ENCODE results near the gene RCOR1.
A peak's percentile ranks its signal among the peaks of the same experiment; 100 is the strongest.
"Not testable (repeated sequence)": the region's sequence is repeated elsewhere in the genome, so short reads cannot be mapped to it uniquely, and the experiment has no call there.

RCOR1 gene

DNA sequence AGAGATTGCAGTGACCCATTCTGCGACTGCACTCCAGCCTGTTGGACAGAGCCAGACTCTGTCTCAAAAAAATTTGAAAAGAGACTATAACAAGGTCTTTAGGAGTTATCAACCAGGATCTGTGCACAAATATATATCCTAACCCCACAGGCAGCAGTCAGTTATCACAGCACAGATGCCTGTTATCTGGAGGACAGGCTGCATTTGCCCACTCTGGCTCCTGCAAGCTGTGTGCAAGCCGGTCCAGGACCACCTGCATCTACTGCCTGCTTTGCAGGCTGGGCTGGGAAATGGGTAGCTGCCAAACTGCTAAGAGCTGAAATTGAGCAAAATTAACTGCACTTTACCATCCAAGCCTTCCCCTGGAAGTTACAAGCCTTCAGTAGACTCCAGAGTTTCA, 21.4 kb upstream of the RCOR1 start:
- DNase-seq (ENCODE audit: low spot score) = no peak

DNA sequence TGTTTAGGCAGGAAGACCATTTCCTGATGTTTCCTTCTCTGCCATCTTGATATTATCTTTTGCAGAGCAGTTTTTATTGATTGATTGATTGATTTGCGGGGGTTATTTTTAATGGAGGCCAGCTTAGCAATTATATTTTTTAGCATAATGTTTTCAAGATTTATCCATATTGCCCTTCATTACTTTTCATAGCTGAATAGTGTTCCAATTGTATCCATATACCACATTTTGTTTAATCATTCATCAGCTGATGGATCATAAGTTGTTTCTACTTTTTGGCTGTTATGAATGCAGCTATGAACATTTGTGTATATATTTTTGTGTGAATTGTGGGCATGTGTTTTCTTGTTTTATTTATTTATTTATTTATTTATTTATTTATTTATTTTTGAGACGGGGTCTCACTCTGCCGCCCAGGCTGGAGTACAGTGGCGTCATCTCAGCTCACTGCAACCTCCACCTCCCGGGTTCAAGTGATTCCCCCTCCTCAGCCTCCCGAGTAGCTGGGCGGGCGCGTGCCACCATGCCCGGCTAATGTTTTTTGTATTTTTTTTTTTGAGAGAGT, 20.9 kb upstream of the RCOR1 start:
- DNase-seq (ENCODE audit: low spot score) = no peak

DNA sequence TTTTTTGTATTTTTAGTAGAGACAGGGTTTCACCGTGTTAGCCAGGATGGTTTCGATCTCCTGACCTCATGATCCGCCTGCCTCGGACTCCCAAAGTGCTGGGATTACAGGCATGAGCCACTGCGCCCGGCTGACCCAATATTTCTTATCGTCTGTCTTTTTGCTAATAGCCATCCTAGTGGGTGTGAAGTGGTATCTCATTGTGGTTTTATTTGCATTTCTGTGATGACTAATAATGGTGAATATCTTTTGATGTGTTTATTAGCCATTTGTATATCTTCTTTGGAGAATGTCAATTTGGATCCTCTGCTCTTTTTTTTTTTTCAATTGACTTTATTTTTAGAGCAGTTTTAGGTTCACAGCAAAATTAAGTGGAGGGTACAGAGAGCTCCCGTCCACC, 19.3 kb upstream of the RCOR1 start:
- not testable (repeated sequence) for DNase-seq (ENCODE audit: low spot score)

DNA sequence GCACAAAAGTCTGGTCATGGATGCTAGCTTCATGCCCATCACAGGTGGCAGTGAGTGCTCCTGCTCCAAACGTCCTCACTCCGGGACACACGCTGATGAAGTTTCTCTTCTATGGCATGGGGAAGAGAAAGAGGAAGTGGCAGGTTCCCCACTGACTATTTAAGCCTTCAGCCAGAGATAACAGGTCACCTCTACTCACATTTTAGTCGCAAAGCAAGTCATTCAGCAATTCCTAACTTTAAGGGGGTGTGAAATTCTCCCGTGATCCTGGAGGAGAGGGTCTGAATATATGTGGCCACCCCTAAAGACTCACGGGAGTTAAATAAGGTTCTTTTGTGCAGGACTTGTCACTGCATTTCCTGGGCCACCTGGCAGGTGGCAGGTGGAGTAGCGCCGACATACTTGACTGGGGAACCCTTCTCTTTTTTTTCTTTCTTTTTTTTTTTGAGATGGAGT, 18.8 kb upstream of the RCOR1 start:
- no peak for DNase-seq (ENCODE audit: low spot score)

DNA sequence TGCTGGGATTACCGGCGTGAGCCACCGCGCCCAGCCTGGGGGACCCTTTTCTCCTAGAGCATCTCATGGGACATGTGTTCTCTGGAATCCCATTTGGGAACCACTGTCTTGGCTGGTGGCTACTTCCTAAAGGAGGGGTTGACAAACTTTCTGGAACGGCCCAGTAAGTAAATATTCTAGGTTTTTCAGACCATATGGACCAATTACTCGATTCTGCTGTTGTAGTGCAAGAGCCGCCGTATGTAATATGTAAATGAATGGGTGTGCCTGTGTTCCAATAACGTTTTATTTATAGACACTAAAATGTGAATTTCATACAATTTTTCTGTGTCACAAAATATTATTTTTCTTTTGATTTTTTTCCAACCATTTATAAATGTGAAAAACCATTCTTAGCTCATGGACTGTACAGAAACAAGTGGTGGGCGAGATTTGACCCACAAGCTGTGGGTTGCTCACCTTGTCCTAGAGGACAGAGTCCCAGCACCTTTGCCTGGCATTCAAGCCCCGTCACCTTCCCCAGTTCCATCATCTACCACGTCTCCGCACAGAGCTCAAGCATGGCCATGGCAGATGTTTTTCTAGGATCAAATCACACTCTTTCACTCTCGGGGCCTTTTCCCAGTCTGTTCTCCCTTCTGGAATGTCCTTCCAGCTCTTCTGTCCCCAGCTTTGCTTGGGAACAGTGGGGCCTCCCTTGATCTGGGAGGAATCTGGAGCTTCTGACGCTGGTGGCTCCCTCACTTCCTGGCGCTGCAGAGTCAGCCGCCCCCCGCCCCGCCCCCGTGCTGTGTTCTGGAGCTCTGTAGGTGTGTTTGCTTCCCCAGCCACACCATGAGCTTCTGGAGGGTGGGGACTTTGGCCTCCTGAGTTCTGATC, 17.9 kb upstream of the RCOR1 start:
- DNase-seq (ENCODE audit: low spot score) = no peak

DNA sequence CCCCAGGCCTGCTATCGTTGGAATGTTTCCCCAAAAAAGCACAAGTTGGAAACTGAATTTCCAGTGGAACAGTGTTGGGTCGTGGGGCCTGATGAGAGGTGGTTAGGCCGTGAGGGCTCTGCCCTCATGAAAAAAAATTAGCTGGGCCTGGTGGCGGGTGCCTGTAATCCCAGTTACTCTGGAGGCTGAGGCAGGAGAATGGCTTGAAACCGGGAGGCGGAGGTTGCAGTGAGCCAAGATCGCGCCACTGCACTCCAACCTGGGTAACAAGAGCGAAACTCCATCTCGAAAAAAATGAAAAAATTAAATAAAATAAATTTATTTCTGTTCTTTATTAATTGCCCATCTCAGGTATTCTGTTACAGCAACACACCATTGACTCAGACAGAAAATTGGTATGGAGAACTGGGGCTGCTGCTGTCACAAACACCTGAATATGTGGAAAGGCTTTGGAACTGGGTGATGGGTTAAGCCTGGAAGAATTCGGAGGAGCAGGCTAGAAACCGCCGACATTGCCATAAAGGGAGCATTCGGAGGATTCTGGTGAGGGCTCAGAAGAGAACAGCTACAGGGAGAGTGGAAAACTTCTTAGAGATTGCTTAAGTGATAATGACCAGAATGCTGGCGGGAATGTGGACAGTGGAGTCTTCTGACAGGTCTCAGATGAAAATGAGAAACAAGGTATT, 17.1 kb upstream of the RCOR1 start:
- no peak for DNase-seq (ENCODE audit: low spot score)

DNA sequence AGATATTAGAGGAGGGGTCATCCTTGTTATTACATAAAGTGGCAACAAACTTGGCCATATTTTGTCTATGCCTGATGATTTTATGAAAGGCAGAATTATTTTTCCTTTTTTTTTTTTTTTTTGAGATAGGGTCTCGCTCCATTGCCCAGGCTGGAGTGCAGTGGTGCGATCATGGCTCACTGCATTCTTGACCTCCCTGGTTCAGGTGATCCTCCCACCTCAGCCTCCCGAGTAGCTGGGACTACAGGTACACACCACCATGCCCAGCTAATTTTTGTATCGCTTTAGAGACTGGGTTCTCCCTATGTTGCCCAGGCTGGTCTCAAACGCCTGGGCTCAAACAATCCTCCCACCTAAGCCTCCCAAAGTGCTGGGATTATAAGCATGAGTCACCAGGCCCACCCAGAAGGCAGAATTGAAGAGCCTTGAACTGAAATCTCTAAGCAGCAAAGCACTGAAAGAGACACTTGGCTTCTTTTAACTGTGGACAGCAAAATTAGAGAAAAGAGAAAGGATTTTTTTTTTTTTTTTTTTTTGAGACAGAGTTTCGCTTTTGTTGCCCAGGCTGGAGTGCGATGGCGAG, 16.5 kb upstream of the RCOR1 start:
- DNase-seq (ENCODE audit: low spot score) = not testable (repeated sequence)

DNA sequence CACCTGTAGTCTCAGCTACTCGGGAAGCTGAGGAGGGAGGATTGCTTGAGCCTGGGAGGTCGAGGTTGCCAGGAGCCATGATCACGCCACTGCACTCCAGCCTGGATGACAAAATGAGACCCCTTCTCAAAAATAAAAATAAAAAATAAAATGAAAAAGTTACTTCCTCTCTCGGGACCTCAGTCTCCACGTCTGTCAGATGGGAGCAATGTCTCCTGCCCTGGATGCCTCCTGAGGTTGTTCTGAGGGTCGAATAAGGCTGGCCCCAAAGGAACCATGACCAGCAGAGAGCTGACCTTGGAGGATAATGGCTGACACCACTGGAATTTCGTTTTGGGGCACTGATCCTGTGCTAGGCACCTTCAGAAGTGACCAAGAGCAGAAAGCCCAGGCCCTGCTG, 13.6 kb upstream of the RCOR1 start:
- no peak for DNase-seq (ENCODE audit: low spot score)

DNA sequence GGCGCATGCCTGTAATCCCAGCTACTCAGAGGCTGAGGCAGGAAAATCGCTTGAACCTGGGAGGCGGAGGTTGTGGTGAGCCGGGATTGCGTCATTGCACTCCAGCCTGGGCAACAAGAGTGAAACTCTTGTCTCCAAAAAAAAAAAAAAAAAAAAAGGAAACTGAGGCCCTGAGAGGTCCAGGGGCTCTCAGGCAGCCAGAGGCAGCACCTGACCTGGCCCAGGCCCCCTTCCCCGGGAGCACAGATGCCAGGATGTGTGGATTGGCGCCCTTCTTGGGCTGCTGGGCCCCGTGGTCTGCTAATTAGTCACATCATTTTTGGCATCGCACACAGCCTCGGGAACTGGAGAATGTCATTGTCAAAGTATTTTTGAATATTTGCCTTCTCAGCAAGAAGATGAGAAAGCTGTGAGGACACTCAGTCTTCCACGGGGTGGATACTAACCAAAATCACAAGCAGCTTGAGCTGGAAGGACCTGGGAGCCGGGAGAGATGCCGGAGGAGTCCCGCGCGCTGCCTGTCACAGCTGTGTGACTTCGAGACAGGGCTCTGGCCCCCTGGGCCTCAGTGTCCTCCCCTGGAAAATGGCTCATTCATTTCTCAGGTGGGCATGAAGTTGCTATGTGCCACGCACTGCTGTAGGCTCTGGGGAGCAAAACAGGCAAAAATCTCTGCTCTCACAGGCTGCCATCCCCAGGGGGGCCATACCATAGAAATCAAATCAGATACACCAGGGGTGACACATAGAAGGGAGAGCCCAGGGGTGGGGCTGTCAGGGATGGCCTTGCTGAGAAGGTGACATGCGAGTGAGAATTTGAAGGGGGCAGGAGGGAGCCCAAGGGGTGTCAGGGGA, 12.5 kb upstream of the RCOR1 start:
- no peak for DNase-seq (ENCODE audit: low spot score)

DNA sequence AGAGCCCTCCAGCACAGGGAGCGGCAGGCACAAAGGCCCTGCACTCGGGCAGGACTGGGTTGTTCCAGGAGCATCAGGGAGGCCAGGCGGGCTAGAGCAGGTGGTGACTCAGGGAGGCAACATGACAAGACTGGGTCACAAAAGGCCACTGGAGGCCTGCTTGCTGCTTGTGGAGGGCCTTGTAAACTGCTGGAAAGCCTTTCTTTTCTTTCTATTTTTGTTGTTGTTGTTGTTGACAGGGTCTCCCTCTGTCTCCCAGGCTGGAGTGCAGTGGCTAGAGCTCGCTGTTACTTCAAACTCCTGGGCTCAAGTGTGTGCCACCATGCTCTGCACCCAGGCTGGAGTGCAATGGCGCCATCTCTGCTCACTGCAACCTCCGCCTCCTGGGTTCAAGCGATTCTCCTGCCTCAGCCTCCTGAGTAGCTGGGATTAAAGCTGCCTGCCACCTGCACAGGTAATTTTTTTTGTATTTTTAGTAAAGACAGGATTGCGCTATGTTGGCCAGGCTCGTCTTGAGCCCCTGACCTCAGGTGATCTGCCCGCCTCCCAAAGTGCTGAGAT, 11.8 kb upstream of the RCOR1 start:
- DNase-seq (ENCODE audit: low spot score) = peak; percentile 38

DNA sequence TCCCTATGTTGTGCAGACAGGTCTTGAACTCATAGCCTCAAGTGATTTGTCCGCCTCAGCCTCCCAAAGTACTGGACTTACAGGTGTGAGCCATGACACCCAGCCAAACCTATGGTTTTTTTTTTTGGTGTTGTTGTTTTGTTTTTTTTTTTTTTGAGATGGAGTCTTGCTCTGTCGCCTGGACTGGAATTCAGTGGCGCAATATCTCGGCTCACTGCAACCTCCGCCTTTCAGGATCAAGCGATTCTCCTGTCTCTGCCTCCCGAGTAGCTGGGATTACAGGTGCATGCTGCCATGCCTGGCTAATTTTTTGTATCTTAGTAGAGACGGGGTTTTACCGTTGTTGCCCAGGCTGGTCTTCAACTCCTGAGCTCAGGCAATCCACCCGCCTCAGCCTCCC, 11.3 kb upstream of the RCOR1 start:
- DNase-seq (ENCODE audit: low spot score) = no peak

DNA sequence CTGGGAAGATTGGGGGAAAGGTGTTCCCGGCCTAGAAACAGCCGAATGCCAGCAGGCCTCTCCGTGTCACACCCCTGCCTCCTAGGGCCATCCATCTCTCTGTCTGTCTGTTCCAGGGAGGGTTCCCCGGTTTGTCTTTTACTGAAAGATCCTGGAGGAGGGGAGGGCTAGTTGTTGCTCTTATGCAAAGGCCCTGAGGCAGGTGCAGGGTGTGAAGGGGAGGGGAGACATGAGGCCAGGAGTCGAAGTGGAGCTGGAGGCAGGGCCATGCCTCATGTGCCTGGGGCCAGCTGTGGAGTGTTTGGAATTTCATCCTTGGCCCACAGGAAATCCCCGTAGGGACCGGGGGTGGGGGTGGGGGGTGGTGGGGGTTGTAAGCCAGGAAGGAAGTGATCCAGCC, 8.7 kb upstream of the RCOR1 start:
- no peak for DNase-seq (ENCODE audit: low spot score)

DNA sequence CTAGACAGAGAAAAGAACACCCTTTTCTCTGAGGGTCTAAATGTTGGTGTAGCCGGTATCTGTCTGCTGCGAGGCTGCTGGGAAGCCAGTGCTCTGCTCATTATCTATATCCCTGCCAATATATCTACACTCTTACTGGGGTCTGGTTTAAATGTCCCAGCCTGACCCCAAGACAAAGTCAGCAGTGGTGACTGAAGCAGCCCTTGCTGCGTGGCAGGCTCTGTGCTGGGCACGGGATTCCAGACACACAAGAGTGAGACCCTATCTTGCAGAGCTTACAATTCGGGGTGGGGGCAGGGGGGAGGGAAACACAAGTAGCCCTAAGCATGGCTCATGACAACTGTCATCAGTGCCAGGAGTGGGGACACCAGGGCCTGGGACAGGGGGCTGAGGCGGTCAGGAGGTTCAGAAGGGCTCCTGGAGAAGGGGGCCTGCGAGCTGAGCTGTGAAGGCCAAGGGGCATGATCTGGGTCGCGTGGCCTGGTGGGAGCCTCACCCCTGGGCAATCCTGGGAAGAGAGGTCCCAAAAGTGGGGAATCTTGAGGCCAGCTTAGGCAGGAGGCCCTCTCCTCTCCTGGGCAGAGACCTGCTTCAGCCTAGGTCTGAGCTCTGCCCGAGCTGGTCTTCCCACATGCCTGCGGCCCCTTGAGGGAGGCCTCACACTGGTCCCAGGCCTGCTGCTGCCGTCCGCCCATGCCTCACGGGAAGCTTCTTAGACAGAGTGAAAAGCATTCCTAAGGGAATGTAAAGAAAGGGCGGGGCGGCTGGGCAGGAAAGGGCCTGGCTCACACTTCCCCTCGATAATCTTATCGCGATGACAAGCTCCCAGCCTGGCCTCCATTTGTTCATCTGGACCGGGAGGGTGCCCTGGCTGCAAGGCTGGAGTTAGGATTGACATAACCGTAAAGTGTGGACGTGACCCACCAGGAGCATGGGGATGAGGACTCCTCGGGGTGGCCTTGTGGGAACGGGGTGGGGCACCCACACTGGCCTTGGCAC, 7.3 kb upstream of the RCOR1 start:
- DNase-seq (ENCODE audit: low spot score) = peak; percentile 68

DNA sequence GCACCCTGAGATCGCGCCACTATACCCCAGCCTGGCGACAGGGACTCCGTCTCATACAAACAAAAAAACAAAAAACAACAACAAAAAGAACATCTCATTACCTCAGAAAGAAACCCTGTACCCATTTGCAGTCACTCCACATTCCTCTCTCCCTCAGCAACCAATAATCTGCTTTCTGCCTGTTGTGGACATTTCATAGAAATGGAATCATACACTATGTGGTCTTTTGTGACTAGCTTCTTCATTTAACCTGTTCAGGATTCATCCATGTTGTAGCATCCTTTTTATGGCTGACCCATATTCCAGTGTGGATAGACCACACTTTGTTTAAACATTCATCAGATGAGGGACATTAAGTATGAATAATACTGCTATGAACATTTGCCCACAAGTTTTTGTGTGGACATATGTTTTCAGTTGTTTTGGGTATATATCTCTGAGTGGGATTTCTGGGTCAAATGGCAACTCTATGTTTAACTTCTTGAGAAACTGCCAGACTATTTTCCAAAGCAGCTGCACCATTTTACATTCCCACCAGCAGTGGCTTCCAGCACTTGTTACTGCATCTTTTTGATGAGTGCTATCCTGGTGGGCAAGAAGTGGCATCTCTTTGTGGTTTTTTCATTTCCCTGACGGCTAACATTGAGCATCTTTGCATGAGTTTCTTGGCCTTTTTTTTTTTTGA, 5.9 kb upstream of the RCOR1 start:
- DNase-seq (ENCODE audit: low spot score) = no peak

DNA sequence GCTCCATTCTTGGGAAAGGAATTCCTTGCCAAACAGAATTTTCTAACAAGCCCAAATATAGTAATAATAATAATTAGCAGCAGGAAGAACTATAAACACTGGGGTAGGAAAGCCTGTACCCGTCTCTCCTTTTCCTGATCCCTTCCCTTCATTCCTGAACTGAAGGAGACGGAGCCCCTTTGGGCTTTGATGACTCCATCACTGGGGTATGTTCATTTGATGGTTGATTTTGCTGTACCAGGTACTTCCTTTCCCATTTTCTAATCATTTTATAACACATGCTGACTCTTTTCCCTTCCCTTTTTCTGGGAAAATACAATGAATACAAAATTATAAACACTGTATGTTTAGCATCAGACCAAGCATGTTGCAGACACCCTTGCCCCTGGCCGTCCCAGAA, 3.6 kb upstream of the RCOR1 start:
- no peak for DNase-seq (ENCODE audit: low spot score)

DNA sequence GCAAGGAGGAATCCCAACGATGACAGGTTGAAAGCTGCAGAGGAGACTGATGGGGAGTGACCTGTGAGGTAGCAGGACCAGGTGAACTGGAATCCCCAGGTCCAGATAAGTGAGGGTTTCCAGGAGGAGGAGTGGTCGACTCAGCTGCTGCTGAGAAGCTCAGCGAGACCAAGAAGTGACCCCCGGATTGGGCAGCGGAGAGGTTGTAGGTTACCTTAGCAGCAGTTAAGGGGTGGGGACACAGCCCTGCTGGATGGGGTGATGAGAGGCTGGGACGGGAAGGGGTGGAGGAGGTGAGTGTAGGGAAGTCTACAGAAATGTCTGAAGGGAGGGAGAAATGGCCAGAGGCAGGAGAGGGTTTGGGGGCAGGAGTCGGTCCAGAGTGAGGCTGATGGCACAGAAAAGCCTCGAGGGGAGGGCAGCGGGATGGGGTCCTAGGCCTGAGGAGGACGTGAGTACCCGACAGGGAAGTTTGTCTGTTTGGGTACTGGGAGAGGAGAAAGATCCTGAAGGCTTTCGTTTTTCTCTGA, 2.6 kb upstream of the RCOR1 start:
- no peak for DNase-seq (ENCODE audit: low spot score)

DNA sequence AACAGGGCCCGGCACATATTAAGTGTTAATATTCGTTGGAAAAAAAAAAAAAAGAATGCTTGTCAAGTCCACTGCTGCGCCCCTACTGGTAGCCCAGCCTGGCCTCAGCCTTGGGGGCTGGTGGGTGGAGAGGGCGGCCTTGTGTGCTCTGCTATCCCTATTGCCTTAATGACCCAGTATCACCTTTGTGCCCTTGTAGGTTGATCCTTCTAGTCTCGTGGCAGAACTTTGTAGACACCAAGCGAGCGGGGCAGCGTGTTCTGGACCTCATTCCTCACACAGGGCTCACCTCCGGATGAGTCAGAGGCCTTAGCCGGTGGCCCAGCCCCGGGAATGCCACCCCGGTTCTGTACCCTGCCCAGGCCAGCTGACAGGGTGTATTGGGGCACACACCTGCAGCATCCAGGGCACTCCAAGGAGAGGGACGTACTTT, 1.8 kb upstream of the RCOR1 start:
- no peak for DNase-seq (ENCODE audit: low spot score)

DNA sequence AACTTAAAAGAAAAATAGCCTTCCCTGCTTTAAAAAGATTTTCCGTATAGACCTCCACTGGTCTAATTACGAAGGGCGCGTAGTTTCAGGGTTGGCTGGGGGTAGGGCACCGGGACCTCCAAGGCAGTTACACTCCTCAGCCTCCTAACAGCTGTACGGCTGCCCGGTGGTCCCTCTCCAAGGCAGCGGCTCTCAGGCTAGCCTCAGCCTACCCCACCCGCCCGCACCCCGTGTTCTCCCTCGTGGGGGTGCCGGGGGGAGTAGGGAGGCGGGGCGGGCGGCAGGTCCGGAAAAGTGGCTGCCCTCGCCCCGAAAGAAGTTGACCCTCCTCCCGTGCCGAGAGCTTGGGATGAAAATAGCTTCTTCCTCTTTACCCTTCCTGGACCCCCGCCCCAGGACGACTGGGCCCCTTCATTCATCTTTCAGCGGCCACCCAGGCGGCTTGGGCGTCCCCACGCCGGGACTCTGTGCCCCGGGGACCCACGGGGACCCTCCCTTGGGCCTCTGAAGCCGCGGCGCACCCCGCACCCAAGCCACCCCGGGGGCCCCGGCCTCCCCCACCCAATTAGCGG, 991 bp upstream of the RCOR1 start:
- DNase-seq (ENCODE audit: low spot score) = peak; percentile 59

DNA sequence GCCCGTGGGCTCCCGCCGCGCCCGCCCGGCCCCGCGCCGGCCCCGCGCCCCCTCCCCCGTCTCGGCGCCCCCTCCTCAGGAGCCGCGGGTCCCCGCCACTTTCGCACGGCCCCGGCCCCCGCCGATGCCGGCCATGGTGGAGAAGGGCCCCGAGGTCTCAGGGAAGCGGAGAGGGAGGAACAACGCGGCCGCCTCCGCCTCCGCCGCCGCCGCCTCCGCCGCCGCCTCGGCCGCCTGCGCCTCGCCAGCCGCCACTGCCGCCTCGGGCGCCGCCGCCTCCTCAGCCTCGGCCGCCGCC, 263 bp downstream of the RCOR1 start:
- DNase-seq (ENCODE audit: low spot score) = peak; percentile 62
